PC-3 (cell line): ENCODE measurements around the gene PRR5. TPM values are rescaled to one million over a fixed set of nuclear protein-coding genes. Genes with fewer than 3 reads are reported as not detected.

Source experiments
- ATAC-seq: fragments of 200-7000 bp; cut with Tn5 transposase; 2 replicates; pipeline ENCODE4 v1.9.1; 2020; ENCODE audit warnings: mild to moderate bottlenecking, moderate library complexity
- BruUV-seq: library from RNA; stranded (reverse); fragments of 400-500 nt; replicated peaks from 2 replicates; lab custom pipeline; 2021; lab: Mats Ljungman, UMichigan
- CTCF ChIA-PET: fragments of 300-600 bp; sonication (Branson Sonifier 250); formaldehyde crosslinking; loops from one replicate; lab custom pipeline; 2022; ENCODE audit warnings: antibody characterized with exemption; lab: Charles Lee
- POLR2A ChIA-PET: fragments of 300-600 bp; sonication (Branson Sonifier 250); formaldehyde crosslinking; loops from one replicate; lab custom pipeline; 2022; ENCODE audit warnings: antibody characterized with exemption; ENCODE audit not compliant: unreplicated experiment; lab: Charles Lee
- DNase-seq: peaks from one replicate; pipeline ENCODE4 v3.0.0-alpha.2; 2015
- H2AFZ ChIP-seq: fragments of 300-600 bp; sonication (generic); 2 replicates; pipeline ENCODE4 v1.6.0; 2016; ENCODE audit warnings: antibody characterized with exemption, low read length
- H3F3A ChIP-seq: fragments of 300-600 bp; sonication (generic); one replicate; pipeline ENCODE4 v1.6.0; 2017; ENCODE audit warnings: antibody characterized with exemption, low read length, control low read depth, mild to moderate bottlenecking; ENCODE audit not compliant: unreplicated experiment
- H3K27ac ChIP-seq: fragments of 300-600 bp; sonication (generic); 2 replicates; pipeline ENCODE4 v1.5.1; 2016; ENCODE audit warnings: mild to moderate bottlenecking, low read length
- H3K27me3 ChIP-seq: fragments of 300-600 bp; sonication (generic); 2 replicates; pipeline ENCODE4 v1.6.1; 2016; ENCODE audit warnings: low read length, mixed read lengths
- H3K36me3 ChIP-seq: fragments of 300-600 bp; sonication (generic); 2 replicates; pipeline ENCODE4 v1.6.1; 2016; ENCODE audit warnings: low read depth, mixed run types, low read length, mixed read lengths
- H3K4me1 ChIP-seq: fragments of 300-600 bp; sonication (generic); 2 replicates; pipeline ENCODE4 v1.5.1; 2016; ENCODE audit warnings: low read length; ENCODE audit not compliant: insufficient read depth
- H3K4me2 ChIP-seq: fragments of 300-600 bp; sonication (generic); 2 replicates; pipeline ENCODE4 v1.6.0; 2016; ENCODE audit warnings: low read length
- H3K4me3 ChIP-seq: fragments of 300-600 bp; sonication (generic); 2 replicates; pipeline ENCODE4 v1.5.1; 2016; ENCODE audit warnings: mild to moderate bottlenecking, low read length, mixed read lengths
- H3K79me2 ChIP-seq: fragments of 300-600 bp; sonication (generic); 2 replicates; pipeline ENCODE4 v1.6.1; 2017; ENCODE audit warnings: low read length, mixed read lengths
- H3K9ac ChIP-seq: fragments of 300-600 bp; sonication (generic); 2 replicates; pipeline ENCODE4 v1.6.0; 2016; ENCODE audit warnings: mild to moderate bottlenecking, low read length
- H3K9me2 ChIP-seq: fragments of 300-600 bp; sonication (generic); replicated peaks from 2 replicates; pipeline ENCODE4 v1.6.1; 2016; ENCODE audit warnings: mixed run types, low read length, mixed read lengths
- H3K9me3 ChIP-seq: fragments of 300-600 bp; sonication (generic); 2 replicates; pipeline ENCODE4 v1.6.1; 2016; ENCODE audit warnings: low read length, mixed read lengths
- H4K20me1 ChIP-seq: fragments of 300-600 bp; sonication (generic); 2 replicates; pipeline ENCODE4 v1.6.1; 2016; ENCODE audit warnings: low read length, mixed read lengths
- EZH2 ChIP-seq: fragments of 300-600 bp; sonication (generic); IDR thresholded peaks from one replicate; pipeline ENCODE4 v1.6.1; 2017; ENCODE audit warnings: antibody characterized with exemption, mild to moderate bottlenecking, low read length; ENCODE audit not compliant: unreplicated experiment
- EZH2phosphoT487 ChIP-seq: fragments of 300-600 bp; sonication (generic); IDR thresholded peaks from 2 replicates; pipeline ENCODE4 v1.6.1; 2018; ENCODE audit warnings: mild to moderate bottlenecking, antibody characterized with exemption, low read length, borderline replicate concordance
- intact Hi-C: fragments of 100-400 bp; cut with micrococcal nuclease; formaldehyde crosslinking; loops from 2 replicates; pipeline ENCODE4 v1.9.0; 2023
- total RNA-seq: library from RNA; depleted of rRNA; stranded (reverse); fragments of >200 nt; gene quantifications from 2 replicates; pipeline ENCODE4 v1.2.3, GENCODE V29; 2014
- TF ChIP-seq, protein P1 (sequence below): fragments of 300-600 bp; sonication (generic); conservative IDR thresholded peaks from 2 replicates; pipeline ENCODE4 v1.5.1; 2017; ENCODE audit warnings: antibody characterized with exemption, low read depth, mild to moderate bottlenecking, low read length

PRR5 gene
- total RNA-seq, 1 experiment from 2014 or later: 14.5 TPM

DNA sequence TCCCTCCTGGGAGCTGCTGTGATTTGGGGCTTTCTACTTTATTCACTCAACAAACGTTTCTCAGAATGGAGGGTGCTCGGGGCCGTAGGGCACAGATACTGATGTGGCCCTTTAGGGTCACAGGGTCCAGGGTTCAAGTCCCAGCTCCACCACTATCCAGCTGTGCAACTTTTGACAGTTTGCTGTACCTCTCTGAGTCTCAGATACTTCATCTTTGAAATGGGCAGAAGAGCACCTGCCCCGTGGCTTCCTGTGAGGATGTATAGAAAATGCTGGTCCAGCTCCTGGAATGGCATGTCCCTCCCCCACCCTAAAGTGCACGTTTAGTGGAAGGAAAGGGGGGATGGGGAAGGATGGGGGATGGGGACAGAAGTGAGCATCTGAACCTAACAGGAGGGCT lies 21.9 kb upstream of the PRR5 start:
- no peaks in the 10 kb centered on the region for H3K9me3 ChIP-seq
- H3K4me1 ChIP-seq: peaks cover 11% of the 10 kb centered on the region
- DNase-seq: no peak
- BruUV-seq: no TSS peak
- H3K9ac ChIP-seq: no peak overlapping the region
- no peak for ATAC-seq
- TF ChIP-seq, protein P1, sequence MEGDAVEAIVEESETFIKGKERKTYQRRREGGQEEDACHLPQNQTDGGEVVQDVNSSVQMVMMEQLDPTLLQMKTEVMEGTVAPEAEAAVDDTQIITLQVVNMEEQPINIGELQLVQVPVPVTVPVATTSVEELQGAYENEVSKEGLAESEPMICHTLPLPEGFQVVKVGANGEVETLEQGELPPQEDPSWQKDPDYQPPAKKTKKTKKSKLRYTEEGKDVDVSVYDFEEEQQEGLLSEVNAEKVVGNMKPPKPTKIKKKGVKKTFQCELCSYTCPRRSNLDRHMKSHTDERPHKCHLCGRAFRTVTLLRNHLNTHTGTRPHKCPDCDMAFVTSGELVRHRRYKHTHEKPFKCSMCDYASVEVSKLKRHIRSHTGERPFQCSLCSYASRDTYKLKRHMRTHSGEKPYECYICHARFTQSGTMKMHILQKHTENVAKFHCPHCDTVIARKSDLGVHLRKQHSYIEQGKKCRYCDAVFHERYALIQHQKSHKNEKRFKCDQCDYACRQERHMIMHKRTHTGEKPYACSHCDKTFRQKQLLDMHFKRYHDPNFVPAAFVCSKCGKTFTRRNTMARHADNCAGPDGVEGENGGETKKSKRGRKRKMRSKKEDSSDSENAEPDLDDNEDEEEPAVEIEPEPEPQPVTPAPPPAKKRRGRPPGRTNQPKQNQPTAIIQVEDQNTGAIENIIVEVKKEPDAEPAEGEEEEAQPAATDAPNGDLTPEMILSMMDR: no peak
- no peak for TF ChIP-seq EZH2phosphoT487
- TF ChIP-seq EZH2: no peak
- H3K79me2 ChIP-seq: no peaks in the 10 kb centered on the region
- no peaks in the 10 kb centered on the region for H3F3A ChIP-seq
- H3K36me3 ChIP-seq: no peaks in the 10 kb centered on the region; the same call in 1 of the 2 replicates
- H3K27me3 ChIP-seq: no peaks in the 10 kb centered on the region
- no peak overlapping the region for H3K27ac ChIP-seq
- intact Hi-C loops: no loop called here
- H3K4me2 ChIP-seq: no peak overlapping the region
- ChIA-PET POLR2A (no interaction called here), CTCF (no interaction called here)
- H2AFZ ChIP-seq: no peak overlapping the region
- H3K9me2 ChIP-seq: no peaks in the 10 kb centered on the region
- no peaks in the 10 kb centered on the region for H4K20me1 ChIP-seq
- no peak overlapping the region for H3K4me3 ChIP-seq

- Histone ChIP-seq H3K9ac (no peak overlapping the region), H3K36me3 (no peaks in the 10 kb centered on the region; the same call in 1 of the 2 replicates), H3K9me3 (no peaks in the 10 kb centered on the region), H2AFZ (no peak overlapping the region), H3K4me2 (no peak overlapping the region), H3K9me2 (no peaks in the 10 kb centered on the region), H3K4me1 (peaks cover 14% of the 10 kb centered on the region), H3K79me2 (no peaks in the 10 kb centered on the region), H3K27me3 (no peaks in the 10 kb centered on the region), H4K20me1 (no peaks in the 10 kb centered on the region), H3K27ac (no peak overlapping the region), H3F3A (no peaks in the 10 kb centered on the region), H3K4me3 (no peak overlapping the region)
- POLR2A ChIA-PET: no interaction called here
- DNase-seq (no peak), ATAC-seq (no peak)
- CTCF ChIA-PET: no interaction called here
- TF ChIP-seq, protein P1: no peak
- TF ChIP-seq EZH2 (no peak), EZH2phosphoT487 (no peak)
- no TSS peak for BruUV-seq
- intact Hi-C loops: no loop called here
Observed at GRCh38 chr22:44680481-44680894, 21.5 kb upstream of the PRR5 start.

DNA sequence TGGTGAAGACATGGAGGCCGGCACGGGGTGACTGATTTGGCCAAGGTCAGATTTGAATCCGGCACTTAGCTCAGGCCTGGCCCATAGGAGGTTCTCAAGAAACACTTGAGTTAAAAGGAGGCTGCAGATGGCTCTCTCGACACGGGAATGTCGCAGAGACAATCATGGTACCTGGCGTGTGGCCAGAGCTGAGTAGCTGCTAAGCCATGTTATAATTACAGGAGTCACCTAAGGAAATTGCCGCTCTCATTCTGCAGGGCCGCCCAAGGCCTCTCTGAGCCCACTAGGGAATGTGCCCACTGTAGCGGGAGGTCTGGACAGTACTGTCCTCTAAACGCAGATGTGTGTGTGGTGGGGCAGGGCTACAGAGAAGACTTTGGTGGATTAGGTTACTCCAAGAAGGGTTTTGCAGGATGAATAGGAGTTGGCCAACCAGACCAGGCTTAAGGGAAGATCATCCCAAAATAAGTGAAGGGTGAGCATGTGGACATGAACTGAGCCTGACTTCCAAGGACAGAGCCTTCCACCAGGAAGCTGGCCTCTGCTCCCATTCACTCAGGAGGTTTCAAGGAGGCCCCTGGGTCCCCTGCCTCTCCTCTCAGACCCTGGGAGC lies 19.3 kb upstream of the PRR5 start:
- BruUV-seq: no TSS peak
- no peak overlapping the region for H3K9ac ChIP-seq

More for the DNA sequence above, 19.3 kb upstream of the PRR5 start:
- intact Hi-C loops: no loop called here
- Histone ChIP-seq H3K4me1 (peaks cover 5% of the 10 kb centered on the region), H3K27ac (no peak overlapping the region), H2AFZ (no peak overlapping the region), H3K9me2 (no peaks in the 10 kb centered on the region), H4K20me1 (no peaks in the 10 kb centered on the region), H3F3A (no peaks in the 10 kb centered on the region), H3K9me3 (no peaks in the 10 kb centered on the region), H3K27me3 (no peaks in the 10 kb centered on the region), H3K4me3 (no peak overlapping the region), H3K4me2 (no peak overlapping the region), H3K36me3 (no peaks in the 10 kb centered on the region; the same call in 1 of the 2 replicates), H3K79me2 (no peaks in the 10 kb centered on the region)
- no peak for ATAC-seq
- ChIA-PET POLR2A (no interaction called here), CTCF (no interaction called here)
- no peak for TF ChIP-seq EZH2phosphoT487
- DNase-seq: no peak
